DOHH2 (cell line): ENCODE data around the gene ANKS1B.

Source experiments
- CTCF ChIP-seq: fragments of 200-600 bp; sonication (generic); IDR thresholded peaks from one replicate; pipeline ENCODE4 v1.5.1; 2014; ENCODE audit warnings: antibody characterized with exemption, mild to moderate bottlenecking, low read depth, low read length; ENCODE audit not compliant: poor library complexity, severe bottlenecking
- EZH2phosphoT487 ChIP-seq: fragments of 200-600 bp; sonication (generic); IDR thresholded peaks from 2 replicates; pipeline ENCODE4 v1.6.1; 2017; ENCODE audit warnings: borderline replicate concordance, mild to moderate bottlenecking, antibody characterized with exemption, low read length, moderate library complexity, mixed read lengths

GRCh38 chr12:98696036-98696646, 1288.6 kb downstream of the ANKS1B start:
- no peak for TF ChIP-seq CTCF
- TF ChIP-seq EZH2phosphoT487 = no peak
